Sigmoid colon (tissue), 7 donors: Measurements from ENCODE around the gene SMIM1. TPM values are rescaled to one million over a fixed set of nuclear protein-coding genes. Genes with fewer than 3 reads are reported as not detected.

Source experiments
- DNase-seq: peaks from one replicate; pipeline ENCODE4 v3.0.0-alpha.2; 2019
- H3K27ac ChIP-seq, 4 donors: fragments of 200-600 bp; sonication (generic); one replicate each; pipeline ENCODE4 v1.5.1; 2016 to 2019; ENCODE audit warnings: mild to moderate bottlenecking in 1 of 4
- H3K27me3 ChIP-seq, 3 donors: fragments of 200-600 bp; sonication (generic); one replicate each; pipeline ENCODE4 v1.5.1; 2019; ENCODE audit warnings: mild to moderate bottlenecking in 1 of 3
- H3K36me3 ChIP-seq, 4 donors: fragments of 200-600 bp; sonication (generic); one replicate each; pipeline ENCODE4 v1.5.1; 2016 to 2019
- H3K4me1 ChIP-seq, 4 donors: fragments of 200-600 bp; sonication (generic); one replicate each; pipeline ENCODE4 v1.5.1; 2017 to 2019
- H3K4me3 ChIP-seq, 4 donors: fragments of 200-600 bp; sonication (generic); one replicate each; pipeline ENCODE4 v1.5.1; 2017 to 2019; ENCODE audit warnings: mild to moderate bottlenecking in 2 of 4, moderate library complexity in 1 of 4
- H3K9me3 ChIP-seq, 4 donors: fragments of 200-600 bp in 3 of 4; sonication (generic) in 3 of 4; one replicate each; pipeline versions ENCODE4 v1.5.1 to v1.6.1; 2013 to 2019
- CTCF ChIP-seq, 4 experiments: fragments of 450-650 bp in 3 of 4; fragments of 200-600 bp in 1 of 4; IDR thresholded peaks; one replicate each; pipeline ENCODE4 v1.5.1; 2016 to 2019; ENCODE audit warnings: antibody characterized with exemption in 4 of 4, mild to moderate bottlenecking in 3 of 4, moderate library complexity in 2 of 4
- EP300 ChIP-seq, 4 donors: sonication (generic); formaldehyde crosslinking; IDR thresholded peaks; one replicate each; pipeline ENCODE4 v1.6.1; 2017; ENCODE audit warnings: antibody characterized with exemption in 4 of 4
- POLR2A ChIP-seq, 2 donors: fragments of 450-650 bp; IDR thresholded peaks; one replicate each; pipeline ENCODE4 v1.6.1; 2016; ENCODE audit warnings: antibody characterized with exemption in 2 of 2, mild to moderate bottlenecking in 2 of 2, moderate library complexity in 2 of 2
- POLR2AphosphoS5 ChIP-seq, 4 donors: sonication (generic); formaldehyde crosslinking; IDR thresholded peaks; one replicate each; pipeline ENCODE4 v1.6.1; 2017; ENCODE audit warnings: antibody characterized with exemption in 4 of 4
- WGBS, 2 donors: extraction: QIAGEN DNeasy Blood & Tissue Kit; methylation state at CpG; one replicate each; pipeline ENCODE4 v1.1.7; 2013; 5-methylcytosine and 5-hydroxymethylcytosine counted together
- intact Hi-C: fragments of 100-400 bp; cut with DNase I; formaldehyde crosslinking; loops from one replicate; pipeline ENCODE4 v1.15.1; 2023
- polyA plus RNA-seq, 3 donors: library from polyadenylated mRNA; stranded (reverse); fragments of 200-250 nt; gene quantifications; one replicate each; pipeline ENCODE4 v1.2.3, GENCODE V29; 2013
- total RNA-seq, 4 donors: library from RNA; depleted of rRNA; stranded (reverse); fragments of >200 nt; gene quantifications; one replicate each; pipeline ENCODE4 v1.1.0, GENCODE V29; 2016
- donor health status: healthy with polysubstance abuse.
- donor health status: Bipolar disorder and iron deficiency.
- donor health status: healthy.

SMIM1 gene
- total and polyA plus RNA-seq, 7 donors, result 2.7 to 10.8 (median 6.8) TPM; not detected in 1

- TF ChIP-seq EP300 (IDR thresholded peaks at IDR 0.05) (no peak), CTCF (IDR thresholded peaks at IDR 0.05) (no peak), POLR2AphosphoS5 (IDR thresholded peaks at IDR 0.05) (no peak)
- peak; percentile 46 for DNase-seq
- Histone ChIP-seq H3K27me3 (no peaks in the 10 kb centered on the region), H3K27ac (no peak overlapping the region), H3K4me3 (no peak overlapping the region), H3K9me3 (no peaks in the 10 kb centered on the region), H3K36me3 (peaks cover 0 to 49% (median 23%) of the 10 kb centered on the region in 4 donors), H3K4me1 (no peaks in the 10 kb centered on the region)
- intact Hi-C loops, result no loop called here
- WGBS, 2 donors, result 98 to 99% methylated on average over 2 of the region's 2 CpGs
Observed at GRCh38 chr1:3814065-3814464, 41.5 kb downstream of the SMIM1 start.

GRCh38 chr1:3814771-3815561, 42.4 kb downstream of the SMIM1 start:
- WGBS, 2 donors, result 94 to 95% methylated on average over 42 of the region's 42 CpGs

GRCh38 chr1:3816331-3817137, 44.0 kb downstream of the SMIM1 start:
- Histone ChIP-seq H3K4me1 (no peaks in the 10 kb centered on the region), H3K4me3 (no peak overlapping the region), H3K27me3 (no peaks in the 10 kb centered on the region), H3K36me3 (peaks cover 0 to 74% (median 34%) of the 10 kb centered on the region in 4 donors), H3K9me3 (no peaks in the 10 kb centered on the region), H3K27ac (no peak overlapping the region)
- TF ChIP-seq POLR2A (IDR thresholded peaks at IDR 0.05) (no peak), POLR2AphosphoS5 (IDR thresholded peaks at IDR 0.05) (no peak), EP300 (IDR thresholded peaks at IDR 0.05) (no peak), CTCF (IDR thresholded peaks at IDR 0.05) (no peak)
- 86 to 92% methylated on average over 38 of the region's 38 CpGs for WGBS, 2 donors
- intact Hi-C loops, result no loop called here
- peak; percentile 53 for DNase-seq

More at GRCh38 chr1:3814771-3815561, 42.4 kb downstream of the SMIM1 start:
- H3K4me1 ChIP-seq, result no peaks in the 10 kb centered on the region
- H3K27ac ChIP-seq, result no peak overlapping the region
- peak; percentile 46 for DNase-seq
- TF ChIP-seq POLR2AphosphoS5 (IDR thresholded peaks at IDR 0.05) (no peak), POLR2A (IDR thresholded peaks at IDR 0.05) (no peak), EP300 (IDR thresholded peaks at IDR 0.05) (no peak), CTCF (IDR thresholded peaks at IDR 0.05) (no peak)
- intact Hi-C loops, result no loop called here
- no peaks in the 10 kb centered on the region for H3K27me3 ChIP-seq
- no peaks in the 10 kb centered on the region for H3K9me3 ChIP-seq
- H3K36me3 ChIP-seq, result peaks cover 0 to 58% (median 23%) of the 10 kb centered on the region in 4 donors
- H3K4me3 ChIP-seq, result no peak overlapping the region

GRCh38 chr1:3817138-3817740, 44.7 kb downstream of the SMIM1 start:
- 94 to 96% methylated on average over 17 of the region's 17 CpGs for WGBS, 2 donors
- TF ChIP-seq EP300 (IDR thresholded peaks at IDR 0.05) (no peak), POLR2A (IDR thresholded peaks at IDR 0.05) (no peak), POLR2AphosphoS5 (IDR thresholded peaks at IDR 0.05) (no peak), CTCF (IDR thresholded peaks at IDR 0.05) (no peak)
- intact Hi-C loops, result no loop called here
- Histone ChIP-seq H3K27ac (no peak overlapping the region), H3K4me3 (no peak overlapping the region), H3K4me1 (no peaks in the 10 kb centered on the region), H3K27me3 (no peaks in the 10 kb centered on the region), H3K9me3 (no peaks in the 10 kb centered on the region), H3K36me3 (peaks cover 0 to 81% (median 40%) of the 10 kb centered on the region in 4 donors)
- peak; percentile 52 for DNase-seq
